H1 (cell line): Measurements from ENCODE around the gene TRMT61A. TPM values are rescaled to one million over a fixed set of nuclear protein-coding genes. Genes with fewer than 3 reads are reported as not detected.

Source experiments
- ATF2 ChIP-seq: IDR thresholded peaks from 2 replicates; pipeline ENCODE4 v1.6.1; 2012; ENCODE audit warnings: low read length, inconsistent platforms
- JUN ChIP-seq: IDR thresholded peaks from 2 replicates; pipeline ENCODE4 v1.6.1; 2011; ENCODE audit warnings: low read depth, mild to moderate bottlenecking, improper control_type of control experiment, low read length
- YY1 ChIP-seq: IDR thresholded peaks from 2 replicates; pipeline ENCODE4 v1.6.1; 2011; ENCODE audit warnings: low read depth, mild to moderate bottlenecking, low read length
- polyA plus RNA-seq, 7 experiments: library from polyadenylated mRNA; depleted of rRNA in 3 of 7; stranded (reverse) in 5 of 7; unstranded in 2 of 7; fragments of >200 nt in 5 of 7; fragments of 200-250 nt in 2 of 7; gene quantifications; 1 replicate in 5 of 7; 2 replicates in 1 of 7; 4 replicates in 1 of 7; pipeline versions ENCODE4 v1.2.1 to v1.2.3, GENCODE V29; 2011 to 2013; ENCODE audit warnings: missing spikeins in 2 of 7, mixed read lengths in 2 of 7
- total RNA-seq: library from RNA; stranded (reverse); fragmentation: NEBNext Ultra II Directional; extraction: Animal tissue kit (Norgen Biotek cat#: 25700); gene quantifications from 2 replicates; pipeline ENCODE4 v1.2.1, GENCODE V29; 2021

The TRMT61A gene
- total and polyA plus RNA-seq, 2 of the 8 experiments (the other 6 are each of a cell fraction or from before 2014, with no cell fraction given): 15.8 to 19.0 TPM

- TF ChIP-seq ATF2 (no peak), JUN (no peak), YY1 (no peak)
Observed at GRCh38 chr14:103488071-103488470, 40.9 kb upstream of the TRMT61A start (continued).
